T-helper 1 cell treated with Interleukin-12 subunit alpha and Interleukin-12 subunit beta and Interleukin-4 antibody, amounts not matched to agents 30 ng/mL and 1 ng/mL, for 36 hours (primary cell): ENCODE data around the gene ADGRA3. TPM values are rescaled to one million over a fixed set of nuclear protein-coding genes. Genes with fewer than 3 reads are reported as not detected.

Experiments used
- intact Hi-C: fragments of 100-400 bp; cut with micrococcal nuclease; formaldehyde crosslinking; loops from one replicate; pipeline ENCODE4 v1.15.1; 2024
- total RNA-seq: library from RNA; stranded (reverse); gene quantifications from 2 replicates; pipeline ENCODE4 v1.2.3, GENCODE V29; 2022

The ADGRA3 gene, protein sequence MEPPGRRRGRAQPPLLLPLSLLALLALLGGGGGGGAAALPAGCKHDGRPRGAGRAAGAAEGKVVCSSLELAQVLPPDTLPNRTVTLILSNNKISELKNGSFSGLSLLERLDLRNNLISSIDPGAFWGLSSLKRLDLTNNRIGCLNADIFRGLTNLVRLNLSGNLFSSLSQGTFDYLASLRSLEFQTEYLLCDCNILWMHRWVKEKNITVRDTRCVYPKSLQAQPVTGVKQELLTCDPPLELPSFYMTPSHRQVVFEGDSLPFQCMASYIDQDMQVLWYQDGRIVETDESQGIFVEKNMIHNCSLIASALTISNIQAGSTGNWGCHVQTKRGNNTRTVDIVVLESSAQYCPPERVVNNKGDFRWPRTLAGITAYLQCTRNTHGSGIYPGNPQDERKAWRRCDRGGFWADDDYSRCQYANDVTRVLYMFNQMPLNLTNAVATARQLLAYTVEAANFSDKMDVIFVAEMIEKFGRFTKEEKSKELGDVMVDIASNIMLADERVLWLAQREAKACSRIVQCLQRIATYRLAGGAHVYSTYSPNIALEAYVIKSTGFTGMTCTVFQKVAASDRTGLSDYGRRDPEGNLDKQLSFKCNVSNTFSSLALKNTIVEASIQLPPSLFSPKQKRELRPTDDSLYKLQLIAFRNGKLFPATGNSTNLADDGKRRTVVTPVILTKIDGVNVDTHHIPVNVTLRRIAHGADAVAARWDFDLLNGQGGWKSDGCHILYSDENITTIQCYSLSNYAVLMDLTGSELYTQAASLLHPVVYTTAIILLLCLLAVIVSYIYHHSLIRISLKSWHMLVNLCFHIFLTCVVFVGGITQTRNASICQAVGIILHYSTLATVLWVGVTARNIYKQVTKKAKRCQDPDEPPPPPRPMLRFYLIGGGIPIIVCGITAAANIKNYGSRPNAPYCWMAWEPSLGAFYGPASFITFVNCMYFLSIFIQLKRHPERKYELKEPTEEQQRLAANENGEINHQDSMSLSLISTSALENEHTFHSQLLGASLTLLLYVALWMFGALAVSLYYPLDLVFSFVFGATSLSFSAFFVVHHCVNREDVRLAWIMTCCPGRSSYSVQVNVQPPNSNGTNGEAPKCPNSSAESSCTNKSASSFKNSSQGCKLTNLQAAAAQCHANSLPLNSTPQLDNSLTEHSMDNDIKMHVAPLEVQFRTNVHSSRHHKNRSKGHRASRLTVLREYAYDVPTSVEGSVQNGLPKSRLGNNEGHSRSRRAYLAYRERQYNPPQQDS (N-terminal part only)
- total RNA-seq = 4.3 and 5.1 TPM in 2 replicates

GRCh38 chr4:22515888-22516541, at the start of gene ADGRA3:
Gene ADGRA3 (minus strand): TSS chr4:22516066. CDS start chr4:22515784, 282 bp downstream.
- intact Hi-C loops = loop anchor here (1.0 to 10.0 kb wide), 5 partner anchors 38 to 281 kb away; no protein-coding TSS in a partner anchor

DNA sequence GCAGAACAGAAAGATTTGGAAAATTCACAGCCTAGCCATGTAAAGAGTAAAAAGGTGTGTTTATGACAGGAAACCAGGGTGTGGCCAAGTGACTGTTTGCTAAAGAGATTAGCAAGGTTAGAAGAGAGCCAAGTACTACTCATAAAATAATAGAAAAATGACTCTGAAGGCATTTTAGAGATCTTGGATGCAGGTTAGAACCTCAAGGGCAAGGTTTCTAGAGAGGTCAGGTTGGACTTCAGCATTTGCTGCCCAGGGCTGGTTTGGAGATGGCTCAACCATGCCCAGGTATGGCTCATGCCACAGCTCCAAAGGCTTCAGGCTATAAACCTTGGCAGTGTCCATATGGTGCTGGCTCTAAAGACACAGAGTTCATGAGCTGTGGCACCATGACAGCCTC, 40.6 kb upstream of the ADGRA3 start:
- intact Hi-C loops = no loop called here

GRCh38 chr4:22554670-22555069, 38.8 kb upstream of the ADGRA3 start:
- intact Hi-C loops = no loop called here

GRCh38 chr4:22553560-22553959, 37.7 kb upstream of the ADGRA3 start:
- intact Hi-C loops = no loop called here

- intact Hi-C loops = no loop called here
Observed at GRCh38 chr4:22552812-22553211, 36.9 kb upstream of the ADGRA3 start.

- intact Hi-C loops = no loop called here
Observed at GRCh38 chr4:22551550-22551949, 35.7 kb upstream of the ADGRA3 start.

- intact Hi-C loops = no loop called here
Observed at GRCh38 chr4:22546299-22546698, 30.4 kb upstream of the ADGRA3 start.

DNA sequence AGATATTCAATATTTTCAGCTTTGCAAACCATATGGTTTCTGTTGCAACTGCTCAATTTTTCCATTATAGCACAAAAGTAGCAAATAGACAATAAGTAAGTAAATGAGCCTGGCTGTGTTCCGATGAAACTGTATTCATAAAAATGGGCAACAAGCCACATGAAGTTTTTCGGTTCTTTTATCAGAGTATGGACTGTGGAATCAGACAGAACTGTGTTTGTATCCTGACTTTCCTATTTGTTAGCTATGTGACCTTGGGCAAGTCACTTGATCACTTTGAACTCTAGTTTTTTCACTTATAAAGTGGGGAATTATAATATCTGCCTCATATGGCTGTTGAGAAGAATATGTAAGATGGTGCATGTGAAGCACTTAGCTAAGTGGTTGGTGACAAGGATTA, 23.4 kb upstream of the ADGRA3 start:
- intact Hi-C loops = no loop called here

DNA sequence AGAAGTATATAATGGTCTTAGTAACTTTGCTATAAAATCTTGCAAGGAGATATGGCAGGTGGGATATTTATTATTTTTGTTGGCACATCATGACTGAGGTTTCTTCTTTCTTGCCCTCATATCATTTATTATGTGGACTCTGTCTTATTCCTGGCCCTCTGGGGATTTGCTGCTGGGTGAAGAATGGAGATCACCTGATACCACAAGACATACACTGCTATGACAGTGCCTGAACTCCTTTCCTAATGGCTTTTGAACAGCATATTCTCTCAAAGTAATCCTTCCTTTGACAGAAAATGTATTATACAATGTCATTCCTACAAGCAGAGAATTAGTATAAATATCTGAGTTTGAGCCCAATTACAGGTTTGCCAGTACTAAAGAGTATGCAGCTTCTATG, 22.0 kb upstream of the ADGRA3 start:
- intact Hi-C loops = no loop called here

- intact Hi-C loops = no loop called here
Observed at GRCh38 chr4:22534374-22534773, 18.5 kb upstream of the ADGRA3 start.

DNA sequence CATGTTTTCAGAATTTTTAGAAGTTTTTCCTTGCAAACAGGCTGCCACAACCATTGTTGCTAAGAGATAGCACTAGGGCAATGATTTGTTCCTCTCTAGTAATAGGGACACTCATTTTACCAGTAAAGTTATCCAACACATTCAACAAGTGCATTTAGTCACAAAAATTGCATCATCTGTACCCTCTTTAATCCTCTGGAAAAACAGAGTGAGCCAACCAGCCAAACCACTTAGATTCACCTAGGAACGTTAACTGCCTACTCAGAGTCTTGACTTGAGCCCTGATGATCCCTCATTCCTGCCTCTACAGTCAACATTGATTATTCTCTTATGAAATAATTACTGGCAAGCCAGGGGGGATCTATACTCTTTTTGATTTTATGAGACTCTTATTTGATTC, 17.0 kb upstream of the ADGRA3 start:
- intact Hi-C loops = no loop called here

DNA sequence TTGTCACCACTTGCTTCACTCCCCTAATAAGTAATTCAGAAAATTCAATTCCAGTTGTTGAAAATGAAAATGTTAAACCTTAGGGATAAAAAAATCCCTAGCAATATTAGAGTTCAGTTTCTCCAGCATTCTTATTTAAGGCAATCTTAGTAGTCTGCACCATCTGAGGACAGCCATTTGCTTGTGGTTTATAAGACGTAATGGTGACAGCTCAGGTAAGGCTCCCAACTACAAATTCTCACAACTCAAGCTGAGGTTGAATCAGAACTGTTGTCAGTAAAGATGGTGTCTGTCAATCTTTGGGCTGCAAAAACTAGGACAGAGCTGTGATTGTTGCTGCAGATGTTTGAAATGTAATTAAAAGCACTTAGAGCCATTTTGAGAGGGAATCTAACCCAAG, 16.3 kb upstream of the ADGRA3 start:
- intact Hi-C loops = no loop called here

- intact Hi-C loops = no loop called here
Observed at GRCh38 chr4:22531311-22532019, 15.6 kb upstream of the ADGRA3 start.

DNA sequence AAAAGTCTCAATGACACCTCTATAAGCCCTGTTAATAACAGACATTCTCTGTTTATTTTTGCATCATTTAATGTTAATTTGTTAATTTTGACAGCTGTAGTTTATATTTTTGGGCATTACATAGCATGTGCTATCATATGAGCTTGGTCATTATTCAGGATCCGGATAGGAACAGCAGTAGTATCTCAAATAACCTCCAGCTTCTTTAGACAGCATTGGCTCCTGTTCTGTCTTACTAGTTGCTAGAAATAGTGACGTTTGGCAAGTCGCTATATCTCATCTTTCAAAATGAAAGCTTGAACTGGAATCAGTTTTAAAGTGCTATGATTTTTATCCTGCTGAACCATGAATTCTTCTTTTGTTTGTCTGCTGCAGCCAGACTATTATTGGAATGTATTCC, 9.0 kb upstream of the ADGRA3 start:
- intact Hi-C loops = no loop called here

DNA sequence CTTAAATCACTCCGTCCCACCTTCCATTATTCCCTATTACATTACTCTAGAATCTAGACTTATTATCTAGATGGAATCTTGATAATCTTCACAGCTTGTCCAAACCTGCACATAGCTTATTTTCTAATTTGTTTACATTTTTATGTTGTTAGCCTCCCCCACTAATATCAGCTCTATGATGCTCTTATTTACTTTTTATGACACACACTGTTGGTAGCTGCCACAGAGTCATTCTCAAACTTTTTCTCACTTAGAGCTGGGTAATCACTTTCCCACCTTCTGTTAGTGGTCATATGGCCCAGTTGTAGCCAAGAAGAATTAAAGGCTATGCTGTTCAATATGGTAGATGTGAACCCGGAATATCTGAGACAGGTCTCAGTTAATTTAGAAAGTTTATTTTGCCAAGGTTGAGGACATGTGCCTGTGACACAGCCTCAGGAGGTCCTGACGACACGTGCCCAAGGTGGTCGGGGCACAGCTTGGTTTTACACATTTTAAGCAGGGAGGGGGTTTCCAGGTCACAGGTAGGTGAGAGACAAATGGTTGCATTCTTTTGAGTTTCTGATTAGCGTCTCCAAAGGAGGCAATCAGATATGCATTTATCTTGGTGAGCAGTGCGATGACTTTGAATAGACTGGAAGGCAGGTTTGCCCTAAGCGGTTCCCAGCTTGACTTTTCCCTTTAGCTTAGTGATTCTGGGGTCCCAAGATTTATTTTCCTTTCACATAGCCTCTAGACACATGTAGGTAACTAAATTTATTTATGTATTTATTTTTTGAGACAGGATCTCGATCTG, 7.0 kb upstream of the ADGRA3 start:
- intact Hi-C loops = no loop called here

DNA sequence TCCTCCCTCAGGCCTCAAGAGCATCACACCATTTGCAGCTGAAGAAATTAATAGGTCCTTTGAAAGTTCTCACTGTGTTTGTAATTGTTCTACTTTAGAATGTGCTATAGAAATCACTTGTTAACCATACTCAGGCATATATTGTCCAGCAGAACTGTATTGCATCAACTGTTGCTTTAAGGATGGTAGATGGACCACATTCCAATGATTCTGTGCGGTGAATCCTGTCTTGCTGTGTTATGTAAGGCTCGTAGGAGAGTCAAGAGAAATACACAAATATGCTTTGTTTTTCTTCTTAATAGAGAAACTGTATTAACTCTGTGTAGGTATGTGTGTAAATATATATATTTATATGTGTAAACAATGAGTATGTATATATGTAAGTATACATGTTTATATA, 6.3 kb upstream of the ADGRA3 start:
- intact Hi-C loops = no loop called here

GRCh38 chr4:22521240-22521639, 5.4 kb upstream of the ADGRA3 start:
- intact Hi-C loops = no loop called here

GRCh38 chr4:22515145-22515887, 550 bp downstream of the ADGRA3 start:
- intact Hi-C loops = loop anchor here (1.0 to 10.0 kb wide), 4 partner anchors 37 to 281 kb away; no protein-coding TSS in a partner anchor

DNA sequence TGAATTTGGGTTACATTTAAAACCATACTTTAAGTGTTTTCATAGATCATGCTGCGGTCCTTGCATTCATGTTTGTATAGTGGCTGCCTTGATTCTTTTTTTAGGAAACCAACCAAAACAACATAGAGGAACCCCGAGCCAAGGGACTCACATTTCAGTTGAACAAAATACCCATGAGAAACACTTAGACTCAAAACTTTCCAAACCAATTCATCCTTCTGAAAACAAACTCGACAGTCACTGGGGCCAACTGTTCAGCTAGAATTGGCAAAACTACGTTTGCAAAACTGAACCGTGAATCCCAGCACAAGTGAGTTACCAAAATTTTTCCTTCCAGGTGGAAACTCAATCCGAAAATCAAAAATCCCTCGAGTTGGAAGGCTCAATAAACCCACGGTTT, 1.4 kb downstream of the ADGRA3 start:
- intact Hi-C loops = loop anchor here (2.0 to 10.0 kb wide), 2 partner anchors 176 to 280 kb away; no protein-coding TSS in a partner anchor
